Chondrocyte (in vitro differentiated cells): ENCODE results near the gene CENATAC. TPM values are rescaled to one million over a fixed set of nuclear protein-coding genes. Genes with fewer than 3 reads are reported as not detected.
"Not testable (repeated sequence)": the region's sequence is repeated elsewhere in the genome, so short reads cannot be mapped to it uniquely, and the experiment has no call there.

Experiments used
- DNase-seq: peaks from one replicate; pipeline ENCODE4 v3.0.0; 2021; ENCODE audit warnings: mixed read lengths, low spot score
- H3K27ac Mint-ChIP-seq: one replicate; pipeline ENCODE4 v1.8.0; 2021; ENCODE audit warnings: mild to moderate bottlenecking, moderate library complexity, mixed read lengths; ENCODE audit not compliant: unreplicated experiment
- H3K27me3 Mint-ChIP-seq: 2 replicates; pipeline ENCODE4 v1.8.0; 2021; ENCODE audit warnings: low read depth, mixed read lengths
- H3K36me3 Mint-ChIP-seq: 2 replicates; pipeline ENCODE4 v1.8.0; 2021; ENCODE audit warnings: low read depth, mixed read lengths
- H3K4me1 Mint-ChIP-seq: 2 replicates; pipeline ENCODE4 v1.8.0; 2021; ENCODE audit warnings: low read depth, mild to moderate bottlenecking, mixed read lengths
- H3K4me3 Mint-ChIP-seq: one replicate; pipeline ENCODE4 v1.8.0; 2021; ENCODE audit warnings: mild to moderate bottlenecking, moderate library complexity, mixed read lengths; ENCODE audit not compliant: unreplicated experiment
- H3K9me3 Mint-ChIP-seq: 2 replicates; pipeline ENCODE4 v1.8.0; 2021; ENCODE audit warnings: low read depth, mixed read lengths
- CTCF ChIP-seq: fragments of 200-600 bp; sonication (generic); IDR thresholded peaks from 2 replicates; pipeline ENCODE4 v1.5.0; 2021; ENCODE audit warnings: antibody characterized with exemption, mild to moderate bottlenecking, moderate library complexity
- total RNA-seq: library from RNA; stranded (reverse); gene quantifications from 3 replicates; pipeline ENCODE4 v1.2.1, GENCODE V29; 2021

Gene CENATAC
- total RNA-seq, 1 donor from 2014 or later = 16.6 TPM

- no peak for DNase-seq
- Mint-ChIP-seq H3K4me1 (peaks cover 2% of the 10 kb centered on the region), H3K36me3 (no peaks in the 10 kb centered on the region), H3K4me3 (no peak overlapping the region), H3K27ac (no peak overlapping the region), H3K9me3 (no peaks in the 10 kb centered on the region), H3K27me3 (no peaks in the 10 kb centered on the region)
- TF ChIP-seq CTCF = no peak
These were observed 36.9 kb downstream of the CENATAC start for GRCh38 chr11:119034813-119035212.

- H3K27ac Mint-ChIP-seq = no peak overlapping the region
- H3K27me3 Mint-ChIP-seq = no peaks in the 10 kb centered on the region
- no peak for TF ChIP-seq CTCF
- DNase-seq = peak; percentile 7
- no peaks in the 10 kb centered on the region for H3K9me3 Mint-ChIP-seq
- no peaks in the 10 kb centered on the region for H3K36me3 Mint-ChIP-seq
- peaks cover 5% of the 10 kb centered on the region for H3K4me1 Mint-ChIP-seq
- no peak overlapping the region for H3K4me3 Mint-ChIP-seq
These were observed 40.9 kb downstream of the CENATAC start for GRCh38 chr11:119038884-119039283.

GRCh38 chr11:119039471-119039870 is 41.5 kb downstream of the CENATAC start:
- H3K4me1 Mint-ChIP-seq, H3K9me3 Mint-ChIP-seq, DNase-seq, H3K27ac Mint-ChIP-seq, H3K36me3 Mint-ChIP-seq, H3K27me3 Mint-ChIP-seq, H3K4me3 Mint-ChIP-seq: not testable (repeated sequence)

- Mint-ChIP-seq H3K4me1 (peaks cover 5% of the 10 kb centered on the region), H3K9me3 (no peaks in the 10 kb centered on the region), H3K27ac (no peak overlapping the region), H3K36me3 (peaks cover 12% of the 10 kb centered on the region), H3K27me3 (no peaks in the 10 kb centered on the region), H3K4me3 (no peak overlapping the region)
- TF ChIP-seq CTCF = no peak
- DNase-seq = no peak
These were observed 44.0 kb downstream of the CENATAC start for GRCh38 chr11:119041821-119042514.

GRCh38 chr11:119042927-119043326 is 45.0 kb downstream of the CENATAC start:
- Mint-ChIP-seq H3K9me3 (no peaks in the 10 kb centered on the region), H3K4me3 (no peak overlapping the region), H3K27ac (no peak overlapping the region), H3K4me1 (peaks cover 5% of the 10 kb centered on the region), H3K36me3 (peaks cover 17% of the 10 kb centered on the region), H3K27me3 (no peaks in the 10 kb centered on the region)
- no peak for DNase-seq
- TF ChIP-seq CTCF = no peak

DNA sequence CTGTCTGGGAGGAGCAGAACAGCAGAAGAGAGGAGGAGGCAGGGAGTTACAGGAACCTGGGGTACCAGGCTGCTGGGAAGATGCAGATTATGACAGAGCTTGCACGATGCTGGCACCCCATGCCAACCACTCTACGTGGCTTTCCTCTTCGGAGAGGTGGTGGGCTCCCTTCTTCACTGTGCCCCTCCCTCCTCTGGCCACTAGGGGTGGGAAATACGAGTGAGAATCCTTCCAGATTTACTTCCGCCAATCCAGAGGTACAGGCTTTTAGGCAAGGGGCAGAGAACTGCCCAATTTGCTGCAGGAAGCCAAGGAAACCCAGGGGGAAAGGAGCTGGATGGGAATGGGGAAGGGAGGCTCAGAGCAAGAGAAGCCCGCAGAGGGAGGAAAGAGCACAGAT is 46.8 kb downstream of the CENATAC start:
- no peak overlapping the region for H3K4me3 Mint-ChIP-seq
- H3K36me3 Mint-ChIP-seq = peaks cover 30% of the 10 kb centered on the region
- H3K27me3 Mint-ChIP-seq = no peaks in the 10 kb centered on the region
- TF ChIP-seq CTCF = peak; percentile 33
- DNase-seq = no peak
- H3K27ac Mint-ChIP-seq = no peak overlapping the region
- peaks cover 5% of the 10 kb centered on the region for H3K4me1 Mint-ChIP-seq
- no peaks in the 10 kb centered on the region for H3K9me3 Mint-ChIP-seq
